K562 (cell line): ENCODE data around the gene ACER1. TPM values are rescaled to one million over a fixed set of nuclear protein-coding genes. Genes with fewer than 3 reads are reported as not detected.

Experiments used
- DACH1 ChIP-seq: fragments of 450-650 bp; IDR thresholded peaks from 2 replicates; pipeline ENCODE4 v1.6.1; 2018; ENCODE audit not compliant: partially characterized antibody
- DMBX1 ChIP-seq: fragments of 250-450 bp; sonication (Bioruptor Pico); IDR thresholded peaks from 2 replicates; pipeline ENCODE4 v1.8.0; 2022; ENCODE audit warnings: inconsistent platforms, mild to moderate bottlenecking, moderate library complexity, borderline replicate concordance
- EP400 ChIP-seq: fragments of 450-650 bp; IDR thresholded peaks from 2 replicates; pipeline ENCODE4 v1.6.1; 2017; ENCODE audit warnings: antibody characterized with exemption, mild to moderate bottlenecking, moderate library complexity
- HNRNPK ChIP-seq: fragments of 200-400 bp; formaldehyde crosslinking; IDR thresholded peaks from one replicate; pipeline ENCODE4 v1.6.1; 2018; ENCODE audit warnings: mild to moderate bottlenecking, low read depth, low read length; ENCODE audit not compliant: poor library complexity, severe bottlenecking
- SMAD3 ChIP-seq: fragments of 450-650 bp; formaldehyde crosslinking; conservative IDR thresholded peaks from 2 replicates; pipeline ENCODE4 v1.4.0; 2020; ENCODE audit warnings: mild to moderate bottlenecking
- SOX6 ChIP-seq: fragments of 450-650 bp; IDR thresholded peaks from 2 replicates; pipeline ENCODE4 v1.6.1; 2014; ENCODE audit warnings: mild to moderate bottlenecking
- XRCC4 ChIP-seq: IDR thresholded peaks from one replicate; pipeline ENCODE4 v1.6.1; 2011; ENCODE audit not compliant: insufficient read depth, insufficient read length; ENCODE audit errors: extremely low read depth
- ZC3H8 ChIP-seq: fragments of 450-650 bp; IDR thresholded peaks from 2 replicates; pipeline ENCODE4 v1.6.1; 2017
- ZNF311 ChIP-seq: fragments of 250-450 bp; sonication (Bioruptor Pico); IDR thresholded peaks from 2 replicates; pipeline ENCODE4 v1.4.0; 2020; ENCODE audit warnings: mild to moderate bottlenecking, moderate library complexity
- polyA plus RNA-seq, 8 experiments: library from polyadenylated mRNA; depleted of rRNA in 4 of 8; stranded (reverse) in 5 of 8; unstranded in 3 of 8; fragments of >200 nt; fragmentation: Nextera tagmentation in 2 of 8; fragmentation: Illumina TruSeq in 1 of 8; extraction: Ambion mirVana in 2 of 8; extraction: Trizol in 1 of 8; gene quantifications; 2 replicates each; pipeline versions ENCODE4 v1.2.1 to v1.2.3, GENCODE V29; 2011 to 2014; ENCODE audit warnings: inconsistent platforms in 1 of 8, missing spikeins in 1 of 8
- total RNA-seq, 7 experiments: library from RNA; depleted of rRNA in 6 of 7; stranded (reverse); fragments of >200 nt in 6 of 7; fragmentation: Illumina TruSeq in 2 of 7; extraction: Trizol in 2 of 7; gene quantifications; 2 replicates each; pipeline versions ENCODE4 v1.2.1 to v1.2.3, GENCODE V29; 2011 to 2021; ENCODE audit warnings: low replicate concordance in 1 of 7
- TF ChIP-seq, protein P1 (sequence below): fragments of 250-450 bp; sonication (Bioruptor Pico); IDR thresholded peaks from 2 replicates; pipeline ENCODE4 v1.9.0; 2021; ENCODE audit warnings: mild to moderate bottlenecking, inconsistent platforms
- TF ChIP-seq, protein P2 (sequence below): fragments of 250-450 bp; sonication (Bioruptor Pico); IDR thresholded peaks from 2 replicates; pipeline ENCODE4 v1.4.0; 2020
- TF ChIP-seq, protein P3 (sequence below): IDR thresholded peaks from 3 replicates; pipeline ENCODE4 v1.6.1; 2011; ENCODE audit warnings: borderline replicate concordance, mild to moderate bottlenecking, moderate library complexity; ENCODE audit not compliant: insufficient read length; ENCODE audit errors: extremely low read depth
- TF ChIP-seq, protein P4 (sequence below): sonication (generic); formaldehyde crosslinking; IDR thresholded peaks from 2 replicates; pipeline ENCODE4 v1.8.1; 2023; ENCODE audit warnings: missing genetic modification reagents, mild to moderate bottlenecking, borderline replicate concordance

Gene ACER1
- total and polyA plus RNA-seq, 9 of the 15 experiments (the other 6 are each of a cell fraction or from before 2014, with no cell fraction given), result not detected

DNA sequence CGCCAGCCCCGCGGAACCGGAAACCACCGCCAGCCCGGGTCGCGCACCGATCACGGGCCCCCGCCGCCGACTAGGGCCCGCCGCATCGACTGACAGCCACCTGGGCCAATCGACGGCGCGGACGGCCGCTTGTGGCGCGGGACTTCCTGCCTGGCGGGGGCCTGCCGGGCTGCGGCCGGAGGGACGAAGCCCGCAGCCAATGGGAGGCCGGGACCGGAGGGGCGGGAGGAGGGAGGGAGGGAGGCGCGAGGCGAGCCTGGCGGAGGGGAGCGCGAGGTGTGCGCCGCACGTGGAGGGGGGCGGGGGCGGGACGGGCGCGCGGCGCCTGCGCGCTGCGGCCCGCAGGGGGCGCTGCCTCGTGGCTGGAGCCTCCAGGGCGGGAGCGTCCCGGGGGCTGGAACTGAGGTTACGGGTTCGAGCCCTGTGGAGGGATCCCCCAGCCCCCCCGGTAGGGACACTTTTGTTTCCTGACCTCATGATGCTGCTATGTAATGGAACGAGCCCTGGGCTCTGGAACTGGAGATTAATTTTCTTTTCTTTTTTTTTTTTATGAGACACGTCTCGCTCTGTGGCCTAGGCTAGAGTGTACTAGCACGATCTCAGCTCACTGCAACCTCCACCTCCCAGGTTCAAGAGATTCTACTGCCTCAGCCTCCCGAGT lies 53.4 kb downstream of the ACER1 start, which contains the start of gene MLLT1 (continued):
- TF ChIP-seq EP400, result peak; percentile 46; the same call in 1 of the 2 replicates
- TF ChIP-seq, protein P1, sequence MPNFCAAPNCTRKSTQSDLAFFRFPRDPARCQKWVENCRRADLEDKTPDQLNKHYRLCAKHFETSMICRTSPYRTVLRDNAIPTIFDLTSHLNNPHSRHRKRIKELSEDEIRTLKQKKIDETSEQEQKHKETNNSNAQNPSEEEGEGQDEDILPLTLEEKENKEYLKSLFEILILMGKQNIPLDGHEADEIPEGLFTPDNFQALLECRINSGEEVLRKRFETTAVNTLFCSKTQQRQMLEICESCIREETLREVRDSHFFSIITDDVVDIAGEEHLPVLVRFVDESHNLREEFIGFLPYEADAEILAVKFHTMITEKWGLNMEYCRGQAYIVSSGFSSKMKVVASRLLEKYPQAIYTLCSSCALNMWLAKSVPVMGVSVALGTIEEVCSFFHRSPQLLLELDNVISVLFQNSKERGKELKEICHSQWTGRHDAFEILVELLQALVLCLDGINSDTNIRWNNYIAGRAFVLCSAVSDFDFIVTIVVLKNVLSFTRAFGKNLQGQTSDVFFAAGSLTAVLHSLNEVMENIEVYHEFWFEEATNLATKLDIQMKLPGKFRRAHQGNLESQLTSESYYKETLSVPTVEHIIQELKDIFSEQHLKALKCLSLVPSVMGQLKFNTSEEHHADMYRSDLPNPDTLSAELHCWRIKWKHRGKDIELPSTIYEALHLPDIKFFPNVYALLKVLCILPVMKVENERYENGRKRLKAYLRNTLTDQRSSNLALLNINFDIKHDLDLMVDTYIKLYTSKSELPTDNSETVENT (CRISPR knock-in tag), result no peak
- TF ChIP-seq SMAD3 (CRISPR knock-in tag), result no peak
- 0 out of 2 replicates have a peak, but pooled peaks have one; percentile 43 for TF ChIP-seq ZC3H8
- TF ChIP-seq ZNF311 (CRISPR knock-in tag), result no peak
- TF ChIP-seq XRCC4, result no peak
- TF ChIP-seq, protein P2, sequence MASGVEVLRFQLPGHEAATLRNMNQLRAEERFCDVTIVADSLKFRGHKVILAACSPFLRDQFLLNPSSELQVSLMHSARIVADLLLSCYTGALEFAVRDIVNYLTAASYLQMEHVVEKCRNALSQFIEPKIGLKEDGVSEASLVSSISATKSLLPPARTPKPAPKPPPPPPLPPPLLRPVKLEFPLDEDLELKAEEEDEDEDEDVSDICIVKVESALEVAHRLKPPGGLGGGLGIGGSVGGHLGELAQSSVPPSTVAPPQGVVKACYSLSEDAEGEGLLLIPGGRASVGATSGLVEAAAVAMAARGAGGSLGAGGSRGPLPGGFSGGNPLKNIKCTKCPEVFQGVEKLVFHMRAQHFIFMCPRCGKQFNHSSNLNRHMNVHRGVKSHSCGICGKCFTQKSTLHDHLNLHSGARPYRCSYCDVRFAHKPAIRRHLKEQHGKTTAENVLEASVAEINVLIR (CRISPR knock-in tag), result peak; percentile 52
- no peak for TF ChIP-seq DMBX1 (CRISPR knock-in tag)
- no peak for TF ChIP-seq HNRNPK
- no peak for TF ChIP-seq SOX6
- TF ChIP-seq, protein P3, sequence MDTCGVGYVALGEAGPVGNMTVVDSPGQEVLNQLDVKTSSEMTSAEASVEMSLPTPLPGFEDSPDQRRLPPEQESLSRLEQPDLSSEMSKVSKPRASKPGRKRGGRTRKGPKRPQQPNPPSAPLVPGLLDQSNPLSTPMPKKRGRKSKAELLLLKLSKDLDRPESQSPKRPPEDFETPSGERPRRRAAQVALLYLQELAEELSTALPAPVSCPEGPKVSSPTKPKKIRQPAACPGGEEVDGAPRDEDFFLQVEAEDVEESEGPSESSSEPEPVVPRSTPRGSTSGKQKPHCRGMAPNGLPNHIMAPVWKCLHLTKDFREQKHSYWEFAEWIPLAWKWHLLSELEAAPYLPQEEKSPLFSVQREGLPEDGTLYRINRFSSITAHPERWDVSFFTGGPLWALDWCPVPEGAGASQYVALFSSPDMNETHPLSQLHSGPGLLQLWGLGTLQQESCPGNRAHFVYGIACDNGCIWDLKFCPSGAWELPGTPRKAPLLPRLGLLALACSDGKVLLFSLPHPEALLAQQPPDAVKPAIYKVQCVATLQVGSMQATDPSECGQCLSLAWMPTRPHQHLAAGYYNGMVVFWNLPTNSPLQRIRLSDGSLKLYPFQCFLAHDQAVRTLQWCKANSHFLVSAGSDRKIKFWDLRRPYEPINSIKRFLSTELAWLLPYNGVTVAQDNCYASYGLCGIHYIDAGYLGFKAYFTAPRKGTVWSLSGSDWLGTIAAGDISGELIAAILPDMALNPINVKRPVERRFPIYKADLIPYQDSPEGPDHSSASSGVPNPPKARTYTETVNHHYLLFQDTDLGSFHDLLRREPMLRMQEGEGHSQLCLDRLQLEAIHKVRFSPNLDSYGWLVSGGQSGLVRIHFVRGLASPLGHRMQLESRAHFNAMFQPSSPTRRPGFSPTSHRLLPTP, result peak; percentile 99
- TF ChIP-seq, protein P4, sequence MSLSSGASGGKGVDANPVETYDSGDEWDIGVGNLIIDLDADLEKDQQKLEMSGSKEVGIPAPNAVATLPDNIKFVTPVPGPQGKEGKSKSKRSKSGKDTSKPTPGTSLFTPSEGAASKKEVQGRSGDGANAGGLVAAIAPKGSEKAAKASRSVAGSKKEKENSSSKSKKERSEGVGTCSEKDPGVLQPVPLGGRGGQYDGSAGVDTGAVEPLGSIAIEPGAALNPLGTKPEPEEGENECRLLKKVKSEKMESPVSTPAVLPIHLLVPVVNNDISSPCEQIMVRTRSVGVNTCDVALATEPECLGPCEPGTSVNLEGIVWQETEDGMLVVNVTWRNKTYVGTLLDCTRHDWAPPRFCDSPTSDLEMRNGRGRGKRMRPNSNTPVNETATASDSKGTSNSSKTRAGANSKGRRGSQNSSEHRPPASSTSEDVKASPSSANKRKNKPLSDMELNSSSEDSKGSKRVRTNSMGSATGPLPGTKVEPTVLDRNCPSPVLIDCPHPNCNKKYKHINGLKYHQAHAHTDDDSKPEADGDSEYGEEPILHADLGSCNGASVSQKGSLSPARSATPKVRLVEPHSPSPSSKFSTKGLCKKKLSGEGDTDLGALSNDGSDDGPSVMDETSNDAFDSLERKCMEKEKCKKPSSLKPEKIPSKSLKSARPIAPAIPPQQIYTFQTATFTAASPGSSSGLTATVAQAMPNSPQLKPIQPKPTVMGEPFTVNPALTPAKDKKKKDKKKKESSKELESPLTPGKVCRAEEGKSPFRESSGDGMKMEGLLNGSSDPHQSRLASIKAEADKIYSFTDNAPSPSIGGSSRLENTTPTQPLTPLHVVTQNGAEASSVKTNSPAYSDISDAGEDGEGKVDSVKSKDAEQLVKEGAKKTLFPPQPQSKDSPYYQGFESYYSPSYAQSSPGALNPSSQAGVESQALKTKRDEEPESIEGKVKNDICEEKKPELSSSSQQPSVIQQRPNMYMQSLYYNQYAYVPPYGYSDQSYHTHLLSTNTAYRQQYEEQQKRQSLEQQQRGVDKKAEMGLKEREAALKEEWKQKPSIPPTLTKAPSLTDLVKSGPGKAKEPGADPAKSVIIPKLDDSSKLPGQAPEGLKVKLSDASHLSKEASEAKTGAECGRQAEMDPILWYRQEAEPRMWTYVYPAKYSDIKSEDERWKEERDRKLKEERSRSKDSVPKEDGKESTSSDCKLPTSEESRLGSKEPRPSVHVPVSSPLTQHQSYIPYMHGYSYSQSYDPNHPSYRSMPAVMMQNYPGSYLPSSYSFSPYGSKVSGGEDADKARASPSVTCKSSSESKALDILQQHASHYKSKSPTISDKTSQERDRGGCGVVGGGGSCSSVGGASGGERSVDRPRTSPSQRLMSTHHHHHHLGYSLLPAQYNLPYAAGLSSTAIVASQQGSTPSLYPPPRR, result no peak
- no peak for TF ChIP-seq DACH1
